Endothelial cell of umbilical vein (primary cell): ENCODE results near the gene TSPEAR. TPM values are rescaled to one million over a fixed set of nuclear protein-coding genes. Genes with fewer than 3 reads are reported as not detected.

Experiments
- BruUV-seq: library from RNA; stranded (reverse); fragments of 400-500 nt; replicated peaks from 2 replicates; lab custom pipeline; 2021; lab: Mats Ljungman, UMichigan
- CTCF ChIA-PET: fragments of 300-600, 350-600 bp; sonication (Branson Sonifier 250); formaldehyde crosslinking; loops from one replicate; lab custom pipeline; 2021; ENCODE audit warnings: antibody characterized with exemption, inconsistent platforms; lab: Charles Lee
- POLR2A ChIA-PET: fragments of 300-600, 350-600 bp; sonication (Branson Sonifier 250); formaldehyde crosslinking; loops from one replicate; lab custom pipeline; 2021; ENCODE audit warnings: antibody characterized with exemption, inconsistent platforms; lab: Charles Lee
- DNase-seq: peaks from one replicate; pipeline ENCODE4 v3.0.0-alpha.2; 2011; ENCODE audit warnings: low read depth, low spot score
- FAIRE-seq: peaks from 2 replicates; lab custom pipeline; 2011; peaks lifted over from hg19 to GRCh38; lab: Jason Lieb, UNC
- H2AFZ ChIP-seq: 2 replicates; pipeline ENCODE4 v1.6.0; 2012; ENCODE audit warnings: low read depth, low read length, control low read depth, inconsistent platforms
- H3K27ac ChIP-seq: 2 replicates; pipeline ENCODE4 v1.5.1; 2011; ENCODE audit warnings: low read depth, mild to moderate bottlenecking, control low read depth, low read length, moderate library complexity; ENCODE audit not compliant: insufficient read depth
- H3K27me3 ChIP-seq, 2 experiments: 2 replicates each; pipeline versions ENCODE4 v1.6.0 to v1.6.1; 2011; ENCODE audit warnings: low read length in 2 of 2, mixed read lengths in 1 of 2; ENCODE audit not compliant: control insufficient read depth in 2 of 2, insufficient read depth in 2 of 2
- H3K36me3 ChIP-seq, 2 experiments: 2 replicates in 1 of 2; 3 replicates in 1 of 2; pipeline ENCODE4 v1.5.1; 2011; ENCODE audit warnings: low read length in 2 of 2, mild to moderate bottlenecking in 1 of 2, moderate library complexity in 1 of 2; ENCODE audit not compliant: control insufficient read depth in 2 of 2, insufficient read depth in 2 of 2; ENCODE audit errors: extremely low read depth in 1 of 2
- H3K4me1 ChIP-seq: 3 replicates; pipeline ENCODE4 v1.5.1; 2011; ENCODE audit warnings: mild to moderate bottlenecking, low read length; ENCODE audit not compliant: control insufficient read depth, insufficient read depth; ENCODE audit errors: extremely low read depth
- H3K4me2 ChIP-seq: 2 replicates; pipeline ENCODE4 v1.6.1; 2011; ENCODE audit warnings: low read length, control low read depth, mixed read lengths; ENCODE audit not compliant: insufficient read depth
- H3K4me3 ChIP-seq, 3 experiments: fragments of 200-600 bp in 1 of 3; sonication (generic), shearing (Covaris generic) in 1 of 3; replicated peaks in 1 of 3; 2 replicates each; pipeline ENCODE4 v1.5.1; 2011 to 2016; ENCODE audit warnings: control low read depth in 3 of 3, low read length in 3 of 3, mild to moderate bottlenecking in 2 of 3, inconsistent platforms in 1 of 3, low read depth in 1 of 3, moderate library complexity in 1 of 3; ENCODE audit not compliant: insufficient read depth in 1 of 3
- H3K79me2 ChIP-seq: 2 replicates; pipeline ENCODE4 v1.6.0; 2012; ENCODE audit warnings: low read length, inconsistent platforms; ENCODE audit not compliant: control insufficient read depth, insufficient read depth
- H3K9ac ChIP-seq: replicated peaks from 2 replicates; pipeline ENCODE3; 2011; ENCODE audit warnings: low read length, control low read depth; ENCODE audit not compliant: insufficient read depth; ENCODE audit errors: extremely low read depth
- H3K9me1 ChIP-seq: replicated peaks from 3 replicates; pipeline ENCODE4 v1.6.0; 2011; ENCODE audit warnings: mild to moderate bottlenecking, low read length; ENCODE audit not compliant: control insufficient read depth, insufficient read depth; ENCODE audit errors: extremely low read depth
- H3K9me3 ChIP-seq: replicated peaks from 2 replicates; pipeline ENCODE4 v1.5.1; 2012; ENCODE audit warnings: low read length, inconsistent platforms; ENCODE audit not compliant: control insufficient read depth, insufficient read depth
- H4K20me1 ChIP-seq: replicated peaks from 2 replicates; pipeline ENCODE3; 2011; ENCODE audit warnings: mild to moderate bottlenecking, low read length; ENCODE audit not compliant: control insufficient read depth, insufficient read depth; ENCODE audit errors: extremely low read depth
- CTCF ChIP-seq, 2 donors: IDR thresholded peaks; 1 replicate in 1 of 2; 2 replicates in 1 of 2; pipeline ENCODE4 v1.5.1; 2011; ENCODE audit warnings: low read length in 2 of 2, mild to moderate bottlenecking in 2 of 2, moderate library complexity in 2 of 2, control low read depth in 1 of 2, inconsistent platforms in 1 of 2, low read depth in 1 of 2; ENCODE audit not compliant: insufficient read depth in 1 of 2; ENCODE audit errors: extremely low read depth in 1 of 2
- EZH2 ChIP-seq: IDR thresholded peaks from 2 replicates; pipeline ENCODE4 v1.6.1; 2012; ENCODE audit warnings: borderline replicate concordance, low read depth, mild to moderate bottlenecking, moderate library complexity, low read length, inconsistent platforms; ENCODE audit not compliant: severe bottlenecking
- FOS ChIP-seq: IDR thresholded peaks from 2 replicates; pipeline ENCODE4 v1.6.1; 2011; ENCODE audit warnings: mild to moderate bottlenecking, low read length, moderate library complexity, borderline replicate concordance; ENCODE audit not compliant: insufficient read depth
- GATA2 ChIP-seq: IDR thresholded peaks from 2 replicates; pipeline ENCODE4 v1.7.0; 2011; ENCODE audit warnings: low read depth, mild to moderate bottlenecking, moderate library complexity, mixed read lengths, low read length; ENCODE audit not compliant: insufficient read length, insufficient read depth
- JUN ChIP-seq: IDR thresholded peaks from 2 replicates; pipeline ENCODE4 v1.6.1; 2011; ENCODE audit warnings: borderline replicate concordance, low read depth; ENCODE audit not compliant: insufficient read length, insufficient read depth
- MYC ChIP-seq: IDR thresholded peaks from one replicate; pipeline ENCODE4 v1.6.1; 2011; ENCODE audit warnings: mild to moderate bottlenecking, low read depth, low read length
- POLR2A ChIP-seq: IDR thresholded peaks from 2 replicates; pipeline ENCODE4 v1.6.1; 2012; ENCODE audit warnings: low read depth, mild to moderate bottlenecking, control low read depth, low read length
- POLR2AphosphoS5 ChIP-seq: IDR thresholded peaks from 2 replicates; pipeline ENCODE4 v1.6.1; 2012; ENCODE audit warnings: low read depth, mild to moderate bottlenecking, control low read depth, low read length, moderate library complexity; ENCODE audit not compliant: insufficient read depth
- dilution Hi-C: fragments of 300-500 bp; cut with MboI; formaldehyde crosslinking; loops from one replicate; pipeline ENCODE4 v1.15.0; 2019; ENCODE audit warnings: low sequenced_read_pairs; ENCODE audit not compliant: extremely low pct_ligation_motif_present
- intact Hi-C: fragments of 100-400 bp; cut with micrococcal nuclease; formaldehyde crosslinking; loops from one replicate; pipeline ENCODE4 v1.10.0; 2022
- polyA plus RNA-seq, 4 experiments: library from polyadenylated mRNA; depleted of rRNA in 3 of 4; stranded (reverse) in 3 of 4; unstranded in 1 of 4; fragments of >200 nt; gene quantifications; 2 replicates each; pipeline versions ENCODE4 v1.2.1 to v1.2.3, GENCODE V29; 2011 to 2012; ENCODE audit warnings: missing spikeins in 1 of 4
- total RNA-seq: library from RNA; stranded (reverse); gene quantifications from 2 replicates; pipeline ENCODE4 v1.2.3, GENCODE V29; 2021
- TF ChIP-seq, protein P1 (sequence below): IDR thresholded peaks from 2 replicates; pipeline ENCODE4 v1.6.1; 2011; ENCODE audit not compliant: insufficient read depth, insufficient read length

Gene TSPEAR
- total and polyA plus RNA-seq, 2 donors (not counting 3 experiments of a cell fraction or from before 2014, with no cell fraction given) = 0.01 TPM; not detected in 1

DNA sequence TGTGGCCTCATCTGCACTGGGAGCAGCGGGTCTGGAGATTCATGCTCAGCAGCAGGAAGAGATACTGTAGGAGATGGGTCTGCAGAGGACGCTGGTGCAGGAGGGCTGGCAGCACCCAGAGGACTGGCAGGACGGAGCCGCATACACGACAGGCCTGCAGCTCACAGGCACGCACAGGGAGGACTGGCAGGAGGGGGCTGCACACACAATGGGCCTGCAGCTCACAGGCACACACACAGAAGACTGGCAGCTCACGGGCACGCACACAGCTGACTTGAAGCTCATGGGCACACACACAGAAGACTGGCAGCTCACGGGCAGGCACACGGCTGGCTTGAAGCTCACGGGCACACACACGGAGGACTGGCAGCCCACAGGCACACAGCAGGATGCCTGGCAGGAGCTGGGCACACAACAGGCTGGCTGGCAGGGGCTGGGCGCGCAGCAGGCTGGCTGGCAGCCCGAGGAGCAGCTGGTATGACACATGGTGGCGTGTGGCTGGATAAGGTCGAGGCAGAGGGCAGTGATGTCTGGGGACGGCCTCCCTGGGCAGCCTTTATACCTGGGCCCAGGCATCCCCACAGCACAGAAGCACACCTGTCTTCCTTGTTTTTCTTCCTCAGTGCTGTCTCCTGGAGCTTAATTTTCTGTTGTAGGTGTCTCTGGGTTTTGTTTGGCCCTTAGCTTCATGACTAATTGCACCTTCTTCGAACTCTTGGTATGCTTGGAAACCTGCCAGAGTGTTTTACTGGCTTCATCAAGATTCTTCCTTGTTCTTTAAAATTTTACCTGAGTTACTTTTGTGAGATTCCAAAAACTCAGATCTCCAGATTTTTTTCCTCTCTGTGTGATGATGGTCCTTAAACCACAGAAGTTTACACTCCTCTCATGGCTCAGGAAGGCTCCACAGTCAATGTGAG is 44.7 kb downstream of the TSPEAR start, which contains the start of gene KRTAP12-2:
KRTAP12-2 (minus strand) TSS at position 527 of the 920 bp plus-strand sequence; CDS start at position 486, 41 bp downstream.
- BruUV-seq = no TSS peak
- Histone ChIP-seq H3K9me1 (no peaks in the 10 kb centered on the region), H4K20me1 (no peaks in the 10 kb centered on the region), H3K9ac (no peak within 1 kb of the TSS), H3K36me3 (no peaks in the 10 kb centered on the region), H2AFZ (no peak within 1 kb of the TSS), H3K4me1 (no peaks in the 10 kb centered on the region), H3K27ac (no peak within 1 kb of the TSS), H3K27me3 (peaks cover 2 to 4% of the 10 kb centered on the region in 2 experiments), H3K79me2 (no peaks in the 10 kb centered on the region), H3K4me3 (no peak within 1 kb of the TSS), H3K9me3 (no peaks in the 10 kb centered on the region), H3K4me2 (no peak within 1 kb of the TSS)
- intact Hi-C loops (no loop called here), dilution Hi-C loops (no loop called here)
- POLR2A ChIA-PET = no interaction called here
- no peak for DNase-seq
- CTCF ChIA-PET = interaction anchor here (1.0 to 1.5 kb wide), 2 partner anchors 9 to 74 kb away, joined by 3 to 4 read pairs; no protein-coding TSS in a partner anchor
- no peak for FAIRE-seq
- TF ChIP-seq GATA2 (no peak), EZH2 (no peak), CTCF (IDR thresholded peaks at IDR 0.05; ENCODE audit: extremely low read depth in 1 of 2, insufficient read depth in 1 of 2, low read depth in 1 of 2, low read length in 2 of 2) (no peak), POLR2A (no peak), FOS (no peak), POLR2AphosphoS5 (no peak), MYC (no peak), JUN (no peak)
- TF ChIP-seq, protein P1, sequence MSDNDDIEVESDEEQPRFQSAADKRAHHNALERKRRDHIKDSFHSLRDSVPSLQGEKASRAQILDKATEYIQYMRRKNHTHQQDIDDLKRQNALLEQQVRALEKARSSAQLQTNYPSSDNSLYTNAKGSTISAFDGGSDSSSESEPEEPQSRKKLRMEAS = no peak
